AG04450 (cell line): ENCODE data around the gene NEUROG2. TPM values are rescaled to one million over a fixed set of nuclear protein-coding genes. Genes with fewer than 3 reads are reported as not detected.

Source experiments
- CTCF ChIA-PET: fragments of 300-600, 350-600 bp; formaldehyde crosslinking; extraction: SDS; loops from one replicate; lab custom pipeline; 2022; ENCODE audit warnings: antibody characterized with exemption, inconsistent platforms; lab: Charles Lee
- POLR2A ChIA-PET: fragments of 350-600 bp; formaldehyde crosslinking; extraction: SDS; loops from one replicate; lab custom pipeline; 2021; ENCODE audit warnings: antibody characterized with exemption, inconsistent platforms; lab: Yijun Ruan, JAX
- DNase-seq: peaks from one replicate; pipeline ENCODE4 v3.0.0-alpha.2; 2011; ENCODE audit warnings: low read depth, low spot score
- H3K27ac ChIP-seq: one replicate; pipeline ENCODE4 v1.5.1; 2012; ENCODE audit warnings: low read depth, low read length, control low read depth
- H3K27me3 ChIP-seq: one replicate; pipeline ENCODE4 v1.6.0; 2012; ENCODE audit warnings: low read length; ENCODE audit not compliant: control insufficient read depth, insufficient read depth
- H3K4me3 ChIP-seq: 2 replicates; pipeline ENCODE4 v1.5.1; 2011; ENCODE audit warnings: mild to moderate bottlenecking, low read depth, low read length, control low read depth
- H3K9me3 ChIP-seq: 2 replicates; pipeline ENCODE4 v1.5.1; 2012; ENCODE audit warnings: low read length; ENCODE audit not compliant: control insufficient read depth, insufficient read depth
- polyA plus RNA-seq: library from polyadenylated mRNA; depleted of rRNA; stranded (reverse); fragments of >200 nt; gene quantifications from 2 replicates; pipeline ENCODE4 v1.2.3, GENCODE V29; 2011
- TF ChIP-seq, protein P1 (sequence below): IDR thresholded peaks from 2 replicates; pipeline ENCODE4 v1.5.1; 2011; ENCODE audit warnings: low read depth, low read length, control low read depth, inconsistent platforms

NEUROG2 gene
- polyA plus RNA-seq, 1 experiment, result not detected

DNA sequence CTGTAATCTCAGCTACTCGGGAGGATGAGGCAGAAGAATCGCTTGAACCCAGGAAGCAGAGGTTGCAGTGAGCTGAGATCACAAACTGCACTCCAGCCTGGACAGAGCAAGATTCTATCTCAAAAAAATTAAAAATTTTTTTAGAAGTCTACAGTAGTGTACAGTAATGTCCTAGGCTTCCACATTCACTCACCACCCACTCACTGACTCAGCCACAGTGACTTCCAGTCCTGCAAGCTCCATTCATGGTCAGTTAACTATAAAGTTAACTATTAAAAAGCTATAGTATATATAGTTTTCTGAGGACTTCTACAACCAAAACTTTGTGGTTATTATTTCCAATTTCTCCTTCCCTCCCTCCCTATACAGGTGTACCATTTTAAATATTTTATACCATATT is 34.7 kb upstream of the NEUROG2 start:
- Histone ChIP-seq H3K9me3 (no peaks in the 10 kb centered on the region), H3K27ac (no peak overlapping the region), H3K4me3 (no peak overlapping the region), H3K27me3 (no peaks in the 10 kb centered on the region)
- ChIA-PET POLR2A (no interaction called here), CTCF (interaction anchor here (1.0 kb wide), 1 partner anchor 27 kb away, joined by 3 read pairs; no protein-coding TSS in a partner anchor)
- peak; percentile 34 for DNase-seq
- TF ChIP-seq, protein P1, sequence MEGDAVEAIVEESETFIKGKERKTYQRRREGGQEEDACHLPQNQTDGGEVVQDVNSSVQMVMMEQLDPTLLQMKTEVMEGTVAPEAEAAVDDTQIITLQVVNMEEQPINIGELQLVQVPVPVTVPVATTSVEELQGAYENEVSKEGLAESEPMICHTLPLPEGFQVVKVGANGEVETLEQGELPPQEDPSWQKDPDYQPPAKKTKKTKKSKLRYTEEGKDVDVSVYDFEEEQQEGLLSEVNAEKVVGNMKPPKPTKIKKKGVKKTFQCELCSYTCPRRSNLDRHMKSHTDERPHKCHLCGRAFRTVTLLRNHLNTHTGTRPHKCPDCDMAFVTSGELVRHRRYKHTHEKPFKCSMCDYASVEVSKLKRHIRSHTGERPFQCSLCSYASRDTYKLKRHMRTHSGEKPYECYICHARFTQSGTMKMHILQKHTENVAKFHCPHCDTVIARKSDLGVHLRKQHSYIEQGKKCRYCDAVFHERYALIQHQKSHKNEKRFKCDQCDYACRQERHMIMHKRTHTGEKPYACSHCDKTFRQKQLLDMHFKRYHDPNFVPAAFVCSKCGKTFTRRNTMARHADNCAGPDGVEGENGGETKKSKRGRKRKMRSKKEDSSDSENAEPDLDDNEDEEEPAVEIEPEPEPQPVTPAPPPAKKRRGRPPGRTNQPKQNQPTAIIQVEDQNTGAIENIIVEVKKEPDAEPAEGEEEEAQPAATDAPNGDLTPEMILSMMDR, result no peak

DNA sequence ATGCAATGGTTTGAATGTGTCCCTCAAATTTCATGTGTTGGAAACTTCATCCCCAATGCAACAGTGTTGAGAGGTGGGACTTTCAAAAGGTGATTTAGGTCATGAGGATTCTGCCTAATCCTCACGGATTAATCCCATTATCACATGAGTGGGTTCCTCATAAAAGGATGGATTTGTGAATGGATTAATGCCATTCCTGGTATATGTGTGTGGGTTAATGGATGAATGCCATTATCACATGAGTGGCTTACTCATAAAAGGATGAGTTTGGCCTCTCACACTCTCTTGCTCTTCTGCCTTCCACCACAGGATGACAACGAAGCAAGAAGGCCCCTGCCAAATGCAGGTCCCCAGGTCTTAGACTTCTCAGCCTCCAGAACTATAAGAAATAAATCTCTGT is 30.5 kb upstream of the NEUROG2 start:
- H3K4me3 ChIP-seq, result no peak overlapping the region
- no peaks in the 10 kb centered on the region for H3K9me3 ChIP-seq
- no peaks in the 10 kb centered on the region for H3K27me3 ChIP-seq
- TF ChIP-seq, protein P1, result no peak
- DNase-seq, result no peak
- ChIA-PET POLR2A (no interaction called here), CTCF (no interaction called here)
- H3K27ac ChIP-seq, result no peak overlapping the region

DNA sequence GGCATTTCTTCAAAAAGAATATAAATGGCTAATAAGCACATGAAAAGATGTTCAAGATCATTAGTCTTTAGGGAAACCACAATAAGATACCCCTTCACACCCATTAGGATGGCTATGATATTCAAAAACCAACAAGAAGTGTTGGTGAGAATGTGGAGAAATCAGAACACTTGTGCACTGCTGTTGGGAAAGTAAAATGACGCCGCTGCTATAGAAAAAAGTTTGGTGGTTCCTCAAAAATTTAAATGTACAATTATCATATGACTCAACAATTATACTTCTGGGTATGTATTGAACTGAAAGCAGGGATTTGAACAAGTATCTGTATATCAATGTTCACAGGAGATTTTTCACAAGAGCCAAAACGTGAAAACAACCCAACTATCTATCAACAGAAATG is 29.4 kb upstream of the NEUROG2 start:
- Histone ChIP-seq H3K27me3 (no peaks in the 10 kb centered on the region), H3K9me3 (no peaks in the 10 kb centered on the region), H3K4me3 (no peak overlapping the region), H3K27ac (no peak overlapping the region)
- ChIA-PET POLR2A (no interaction called here), CTCF (no interaction called here)
- DNase-seq, result no peak
- TF ChIP-seq, protein P1, result no peak

DNA sequence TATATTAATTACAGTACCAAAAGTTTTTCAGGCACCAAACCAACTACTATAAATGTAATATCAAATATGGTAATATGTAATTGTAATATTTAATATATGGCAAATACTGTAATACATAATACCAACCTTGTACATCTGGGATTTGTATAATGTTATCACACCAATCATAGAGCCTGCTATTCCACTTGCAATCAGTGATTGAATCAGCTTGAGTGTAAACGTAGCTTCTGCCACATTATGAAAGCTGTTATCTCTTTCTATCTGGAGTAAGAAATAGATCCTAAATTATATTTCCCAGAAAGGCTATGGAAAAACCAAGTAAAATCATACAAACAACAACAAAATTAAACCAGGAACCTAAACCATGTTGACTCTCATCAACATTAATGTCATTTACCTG is 24.7 kb upstream of the NEUROG2 start:
- Histone ChIP-seq H3K4me3 (no peak overlapping the region), H3K27ac (no peak overlapping the region), H3K27me3 (no peaks in the 10 kb centered on the region), H3K9me3 (no peaks in the 10 kb centered on the region)
- ChIA-PET CTCF (interaction anchor here (1.2 kb wide), 1 partner anchor 16 kb away, joined by 4 read pairs; no protein-coding TSS in a partner anchor), POLR2A (no interaction called here)
- no peak for DNase-seq
- TF ChIP-seq, protein P1, result no peak

DNA sequence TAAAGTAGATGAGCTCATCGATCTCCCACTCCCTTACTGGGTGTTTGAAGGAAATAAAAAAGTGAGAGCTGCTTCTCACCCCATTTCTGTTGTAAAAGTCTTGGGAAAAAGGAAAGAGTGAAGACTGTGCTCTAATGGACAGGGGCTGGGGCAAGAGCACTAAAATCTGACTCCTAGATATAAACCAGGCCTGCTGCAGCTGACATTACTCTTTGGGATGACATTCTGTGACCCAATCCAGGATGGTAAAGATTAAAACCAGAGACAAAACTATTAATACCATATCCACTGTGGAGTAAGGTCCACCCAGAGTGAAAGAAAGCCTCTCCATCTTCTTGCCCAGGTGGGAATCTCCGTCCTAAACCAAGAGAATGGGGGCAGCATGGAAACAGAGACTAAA is 20.1 kb upstream of the NEUROG2 start:
- no peak for DNase-seq
- TF ChIP-seq, protein P1, result no peak
- ChIA-PET POLR2A (no interaction called here), CTCF (interaction anchor here (1.7 kb wide), 1 partner anchor 13 kb away, joined by 7 read pairs; no protein-coding TSS in a partner anchor)
- no peak overlapping the region for H3K27ac ChIP-seq
- no peak overlapping the region for H3K4me3 ChIP-seq
- no peaks in the 10 kb centered on the region for H3K27me3 ChIP-seq
- no peaks in the 10 kb centered on the region for H3K9me3 ChIP-seq
